ENCODE measurements around the gene DNAH14. TPM values are rescaled to one million over a fixed set of nuclear protein-coding genes. Genes with fewer than 3 reads are reported as not detected.

DNAH14 gene
- total RNA-seq, 1 experiment from 2014 or later, result 33.2 TPM

DNA sequence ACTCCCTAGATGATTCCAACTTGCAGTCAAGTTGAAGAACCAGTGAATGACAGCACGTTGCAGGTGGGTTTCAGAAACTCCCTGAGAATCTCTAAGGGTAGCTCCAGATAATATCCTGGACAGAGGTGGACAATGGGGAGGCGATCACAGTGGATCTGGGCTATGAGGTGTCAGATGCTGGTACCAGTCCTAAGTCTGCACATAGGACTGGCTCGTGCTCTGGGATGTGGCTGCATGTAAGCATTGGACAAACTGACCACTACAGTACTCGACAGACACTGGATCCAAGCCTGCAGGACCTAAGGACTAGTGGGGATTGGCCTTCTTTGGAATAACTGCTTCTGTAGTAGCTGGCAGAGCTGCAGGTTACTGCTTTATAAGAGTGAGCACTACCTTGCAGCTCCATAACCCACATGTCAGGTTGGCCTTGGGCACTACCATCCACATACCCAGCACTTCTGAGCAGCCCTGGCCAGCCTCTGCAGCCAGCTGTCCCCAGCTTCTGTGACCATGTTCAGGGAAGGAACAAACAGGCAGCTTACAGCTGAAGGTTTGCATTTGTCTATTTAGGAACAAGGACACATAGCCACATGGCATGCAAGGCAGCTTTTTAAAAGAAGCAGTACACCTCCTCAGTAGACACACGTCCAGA, 33.2 kb upstream of the DNAH14 start:
- TF ChIP-seq FOSL1 (IDR thresholded peaks at IDR 0.05; ENCODE audit: low read depth) (no peak), SP1 (IDR thresholded peaks at IDR 0.05; ENCODE audit: low read depth) (no peak), EGR1 (IDR thresholded peaks at IDR 0.05; ENCODE audit: low read depth) (no peak), POLR2A (IDR thresholded peaks at IDR 0.05; ENCODE audit: borderline replicate concordance, extremely low read depth, insufficient read depth, insufficient read length) (no peak), YY1 (IDR thresholded peaks at IDR 0.05; ENCODE audit: extremely low read depth, insufficient replicate concordance, low read depth, low read length) (no peak), SRF (IDR thresholded peaks at IDR 0.05; ENCODE audit: low read depth) (no peak), ELF1 (IDR thresholded peaks at IDR 0.05; ENCODE audit: borderline replicate concordance, low read depth) (no peak), POLR2AphosphoS5 (IDR thresholded peaks at IDR 0.05; ENCODE audit: low read depth, low read length) (no peak), EZH2phosphoT487 (IDR thresholded peaks at IDR 0.05; ENCODE audit: borderline replicate concordance) (no peak), JUND (IDR thresholded peaks at IDR 0.05) (no peak)
- TF ChIP-seq, protein P1, sequence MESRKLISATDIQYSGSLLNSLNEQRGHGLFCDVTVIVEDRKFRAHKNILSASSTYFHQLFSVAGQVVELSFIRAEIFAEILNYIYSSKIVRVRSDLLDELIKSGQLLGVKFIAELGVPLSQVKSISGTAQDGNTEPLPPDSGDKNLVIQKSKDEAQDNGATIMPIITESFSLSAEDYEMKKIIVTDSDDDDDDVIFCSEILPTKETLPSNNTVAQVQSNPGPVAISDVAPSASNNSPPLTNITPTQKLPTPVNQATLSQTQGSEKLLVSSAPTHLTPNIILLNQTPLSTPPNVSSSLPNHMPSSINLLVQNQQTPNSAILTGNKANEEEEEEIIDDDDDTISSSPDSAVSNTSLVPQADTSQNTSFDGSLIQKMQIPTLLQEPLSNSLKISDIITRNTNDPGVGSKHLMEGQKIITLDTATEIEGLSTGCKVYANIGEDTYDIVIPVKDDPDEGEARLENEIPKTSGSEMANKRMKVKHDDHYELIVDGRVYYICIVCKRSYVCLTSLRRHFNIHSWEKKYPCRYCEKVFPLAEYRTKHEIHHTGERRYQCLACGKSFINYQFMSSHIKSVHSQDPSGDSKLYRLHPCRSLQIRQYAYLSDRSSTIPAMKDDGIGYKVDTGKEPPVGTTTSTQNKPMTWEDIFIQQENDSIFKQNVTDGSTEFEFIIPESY (IDR thresholded peaks at IDR 0.05; ENCODE audit: extremely low read depth, insufficient replicate concordance, low read length), result no peak
- CTCF ChIA-PET, result interaction anchor here (1.0 kb wide), 1 partner anchor 26 kb away, joined by 3 read pairs; no protein-coding TSS in a partner anchor

More for the DNA sequence above, 33.2 kb upstream of the DNAH14 start:
- Histone ChIP-seq H3K9me3 (ENCODE audit: control insufficient read depth in 1 of 2, insufficient read depth in 1 of 2, low read depth in 1 of 2, low read length in 2 of 2) (no peaks in the 10 kb centered on the region), H3K27me3 (ENCODE audit: insufficient read depth, low read length) (no peaks in the 10 kb centered on the region), H3K4me1 (ENCODE audit: control insufficient read depth in 1 of 2, insufficient read depth in 2 of 2, low read length in 2 of 2) (no peaks in the 10 kb centered on the region), H3K27ac (ENCODE audit: low read depth, low read length) (no peak overlapping the region), H3K4me2 (ENCODE audit: low read length) (no peak overlapping the region), H3K4me3 (replicated peaks in 1 of 2; ENCODE audit: low read depth in 1 of 2, low read length in 2 of 2) (no peak overlapping the region), H2AFZ (ENCODE audit: low read depth, low read length, poor library complexity, severe bottlenecking) (no peak overlapping the region), H3K79me2 (ENCODE audit: insufficient read depth, low read length) (no peaks in the 10 kb centered on the region), H3K9me2 (ENCODE audit: insufficient read depth) (no peaks in the 10 kb centered on the region), H4K20me1 (ENCODE audit: insufficient read depth) (no peaks in the 10 kb centered on the region), H3K9ac (ENCODE audit: low read length) (no peak overlapping the region), H3K36me3 (ENCODE audit: control insufficient read depth in 1 of 2, insufficient read depth in 2 of 2, low read length in 2 of 2) (no peaks in the 10 kb centered on the region)
- ChIA-PET RAD21 (ENCODE audit: low non-redundant PET in 1 of 2, low total read pairs in 2 of 2, uncharacterized antibody in 2 of 2, unreplicated experiment in 2 of 2) (no interaction called here), POLR2A (no interaction called here)
- intact Hi-C loops (cut with micrococcal nuclease), result no loop called here
- ATAC-seq, result no peak
- no TSS peak for BruUV-seq (replicated peaks)
- DNase-seq (ENCODE audit: low read depth, low spot score), result no peak
